ENCODE data around the gene TCN2.
"Not testable (repeated sequence)": the region's sequence is repeated elsewhere in the genome, so short reads cannot be mapped to it uniquely, and the experiment has no call there.

Gene TCN2

DNA sequence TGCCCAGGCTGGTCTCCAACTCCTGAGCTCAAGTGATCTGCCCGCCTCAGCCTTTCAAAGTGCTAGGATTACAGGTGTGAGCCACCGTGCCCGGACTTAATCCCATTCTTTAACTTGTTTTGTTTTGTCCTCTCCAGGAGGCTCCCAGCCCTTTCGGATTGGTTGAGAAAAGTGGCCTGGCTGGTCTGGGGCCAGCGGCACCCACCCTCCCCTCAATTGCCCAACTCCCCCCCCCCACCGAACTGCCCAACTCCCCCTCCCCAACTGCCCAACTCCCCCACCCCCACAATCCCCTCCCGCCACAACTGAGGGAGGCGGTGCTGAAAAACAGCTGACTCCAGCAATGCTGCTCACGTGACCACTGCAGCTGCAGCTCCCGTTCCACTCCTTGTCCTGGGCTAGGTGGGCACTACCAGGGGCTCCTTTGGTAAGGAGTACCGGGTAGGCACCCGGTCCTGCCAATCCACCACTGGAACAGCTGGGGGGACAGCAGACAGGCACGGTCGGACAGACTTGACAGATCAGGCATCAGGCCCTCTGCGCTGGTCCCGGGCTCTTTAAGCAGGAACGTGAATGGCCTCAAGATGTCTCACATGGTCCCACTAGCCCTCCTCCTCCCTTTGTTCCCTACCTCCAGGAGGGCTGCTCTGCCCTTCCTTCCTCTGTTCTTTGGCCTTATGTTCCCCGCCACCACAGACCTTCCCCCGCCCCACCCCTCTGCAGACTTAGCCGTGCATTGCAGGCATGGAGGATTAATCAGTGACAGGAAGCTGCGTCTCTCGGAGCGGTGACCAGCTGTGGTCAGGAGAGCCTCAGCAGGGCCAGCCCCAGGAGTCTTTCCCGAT, at the start of gene TCN2:
Gene TCN2 (plus strand): TSS at position 720 of the 845 bp plus-strand sequence. CDS start 158 bp downstream, outside the sequence.
- DNase-seq (ENCODE audit: low read depth in 2 of 2) = no peak

DNA sequence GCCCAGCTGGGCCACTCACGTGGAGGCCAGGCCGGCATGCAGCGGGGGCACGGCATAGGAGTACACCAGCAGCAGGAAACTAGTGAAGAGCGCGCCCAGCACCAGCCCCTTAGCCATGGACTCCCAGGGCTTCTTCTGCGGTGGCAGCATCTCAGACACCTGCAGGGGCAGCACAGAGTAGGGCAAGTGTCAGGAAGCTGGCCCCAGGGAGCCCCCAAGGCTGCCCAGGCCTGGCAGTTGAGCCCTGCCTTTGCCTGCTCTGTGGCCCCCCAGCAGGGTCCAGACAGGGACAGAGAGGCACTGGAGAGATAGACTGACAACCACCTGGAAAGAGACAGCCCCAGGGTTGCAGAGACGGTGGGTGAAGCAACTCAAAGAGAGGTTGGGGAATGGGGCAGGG, 49.7 kb upstream of the TCN2 start:
- DNase-seq (ENCODE audit: low read depth in 2 of 2) = no peak

DNA sequence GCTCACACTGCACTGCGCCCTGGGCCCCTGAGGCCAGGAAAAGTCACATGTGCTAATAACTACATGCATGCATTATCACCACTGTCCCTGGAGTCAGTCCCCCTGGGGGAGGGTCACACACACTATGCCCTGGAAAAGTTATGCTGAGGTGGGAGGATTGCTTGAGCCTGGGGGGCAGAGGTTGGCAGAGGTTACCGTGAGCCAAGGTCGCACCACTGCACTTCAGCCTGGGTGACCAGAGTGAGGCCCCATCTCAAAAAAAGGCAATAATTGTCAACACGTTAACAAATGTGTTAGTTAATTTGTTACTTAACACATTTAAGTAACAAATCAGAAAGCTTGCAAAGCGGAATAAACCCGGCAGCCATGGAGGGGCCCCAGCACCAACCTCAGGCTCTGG, 47.1 kb upstream of the TCN2 start:
- no peak for DNase-seq (ENCODE audit: low read depth in 2 of 2)

DNA sequence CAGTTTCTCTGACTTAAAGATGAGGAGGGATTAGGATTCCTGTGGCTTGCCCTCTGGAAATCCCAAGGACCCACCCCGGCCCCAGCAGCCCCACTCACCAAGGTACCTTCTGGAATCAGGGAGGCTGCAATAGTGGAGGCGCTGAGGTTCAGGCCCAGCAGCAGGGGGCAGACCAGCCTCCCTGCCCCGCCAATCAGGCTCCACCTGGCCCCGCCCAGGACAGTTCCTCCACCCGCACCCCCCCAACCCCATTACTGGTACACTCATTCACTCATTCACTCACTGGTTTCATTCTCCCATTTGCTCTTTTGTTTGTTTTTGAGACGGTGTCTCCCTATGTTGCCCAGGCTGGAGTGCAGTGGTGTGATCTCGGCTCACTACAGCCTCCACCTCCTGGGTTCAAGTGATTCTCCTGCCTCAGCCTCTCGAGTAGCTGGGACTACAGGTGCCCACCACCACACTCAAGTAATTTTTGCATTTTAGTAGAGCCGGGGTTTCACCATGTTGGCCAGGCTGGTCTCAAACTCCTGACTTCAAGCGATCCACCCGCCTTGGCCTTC, 46.3 kb upstream of the TCN2 start:
- not testable (repeated sequence) for DNase-seq (ENCODE audit: low read depth in 2 of 2)

DNA sequence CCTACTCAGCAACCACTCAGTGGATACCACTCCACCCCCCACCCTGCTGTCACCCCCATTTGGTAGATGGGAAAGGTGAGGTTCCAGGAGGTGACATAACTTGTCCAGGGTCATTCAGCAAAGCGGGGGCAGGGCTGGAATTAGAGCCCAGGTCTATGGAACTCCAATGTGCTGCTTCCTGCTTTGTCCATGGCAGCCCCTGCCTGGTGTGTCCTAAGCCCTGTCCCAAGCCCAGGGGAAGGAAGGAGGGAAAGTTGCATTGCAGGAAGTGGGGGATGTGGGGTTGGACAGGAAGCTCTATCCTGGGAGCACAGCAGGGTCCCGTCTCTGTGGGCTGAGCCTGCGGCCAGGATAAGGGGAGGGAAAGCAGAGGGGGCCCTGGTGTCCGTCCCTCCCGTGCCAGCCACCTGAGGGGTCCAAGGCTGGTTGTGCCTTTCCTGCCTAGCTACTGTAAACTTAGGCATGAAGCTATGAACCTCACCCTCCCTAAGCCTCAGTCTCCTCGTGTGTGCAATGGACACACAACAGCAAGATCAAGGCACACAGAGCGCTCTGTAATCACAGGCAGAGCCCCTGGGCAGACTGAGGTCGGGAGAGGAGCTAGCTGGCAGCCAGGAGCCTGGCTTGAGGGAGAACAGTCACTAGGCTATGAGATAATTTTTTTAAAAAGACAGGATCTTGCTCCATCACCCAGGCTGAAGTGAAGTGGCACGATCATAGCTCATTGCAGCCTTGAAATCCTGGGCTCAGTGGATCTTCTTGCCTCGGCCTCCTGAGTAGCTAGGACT, 45.4 kb upstream of the TCN2 start:
- no peak for DNase-seq (ENCODE audit: low read depth in 2 of 2)

DNA sequence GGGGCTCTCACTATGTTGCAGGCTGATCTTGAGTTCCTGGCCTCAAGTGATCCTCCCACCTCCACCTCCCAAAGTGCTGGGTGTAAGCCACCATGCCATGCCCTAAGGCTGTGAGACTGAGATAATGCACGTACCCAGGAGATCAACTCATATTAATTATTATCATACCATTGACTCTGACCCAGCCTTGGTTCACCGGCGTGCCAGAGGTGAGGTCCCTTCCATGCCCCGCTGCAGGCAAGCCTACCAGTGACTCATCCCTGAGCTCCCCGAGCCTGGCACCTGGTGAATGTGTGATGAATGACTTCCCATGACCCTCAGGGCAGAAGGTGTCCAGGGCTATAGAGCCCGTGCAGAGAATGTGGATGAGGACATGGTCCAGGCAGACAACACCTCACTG, 44.6 kb upstream of the TCN2 start:
- DNase-seq (ENCODE audit: low read depth in 2 of 2) = no peak

DNA sequence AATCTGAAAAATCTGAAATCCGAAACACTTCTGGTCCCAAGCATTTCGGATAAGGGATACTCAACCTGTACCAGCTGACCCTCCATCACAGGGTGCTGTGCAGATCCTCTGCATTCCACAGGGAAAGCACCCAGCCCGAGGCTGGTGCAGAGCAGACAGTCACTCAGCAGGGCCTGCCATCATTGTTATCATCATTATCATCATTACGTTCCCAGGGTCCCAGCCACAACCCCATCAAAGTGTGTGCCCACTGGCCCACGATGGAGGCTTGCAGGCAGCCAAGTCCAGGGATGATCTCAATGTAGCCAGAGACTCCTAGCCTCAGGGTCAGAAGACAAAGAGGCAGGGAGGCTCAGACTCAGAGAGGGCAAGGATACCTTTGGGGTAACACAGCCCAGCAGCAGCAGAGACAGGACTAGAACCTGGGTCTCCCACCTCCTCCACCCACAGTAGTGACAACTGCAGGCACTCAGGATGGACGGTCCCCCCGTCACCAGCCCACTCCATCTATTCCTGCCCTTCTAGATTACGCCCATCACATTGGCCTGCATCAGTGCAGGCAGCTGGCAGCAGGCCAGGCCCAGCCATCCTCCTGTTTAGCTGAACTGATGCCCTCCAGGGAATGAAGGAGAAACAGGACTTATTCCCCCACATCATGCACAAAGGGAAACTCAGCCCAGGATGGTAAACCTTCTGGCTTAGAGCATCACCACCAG, 42.8 kb upstream of the TCN2 start:
- DNase-seq (ENCODE audit: low read depth in 2 of 2) = no peak

DNA sequence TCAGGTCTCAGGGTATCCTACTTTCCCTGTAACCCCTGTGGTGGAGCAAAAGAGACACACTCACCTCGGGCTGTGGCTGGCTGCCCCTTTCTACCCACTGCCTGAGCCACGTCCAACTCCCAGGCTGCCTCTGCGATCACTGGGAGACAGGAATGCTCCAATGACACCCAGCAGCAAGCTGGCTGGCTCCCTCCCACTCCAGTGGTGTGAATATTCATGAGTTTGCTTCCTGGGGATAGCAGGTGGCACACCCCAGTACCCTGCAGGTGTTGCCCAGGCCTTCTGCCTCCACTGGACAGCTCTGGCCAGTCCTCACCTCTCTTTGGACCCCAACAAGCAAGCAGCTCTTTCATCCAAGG, 42.2 kb upstream of the TCN2 start:
- DNase-seq (ENCODE audit: low read depth in 2 of 2) = no peak

DNA sequence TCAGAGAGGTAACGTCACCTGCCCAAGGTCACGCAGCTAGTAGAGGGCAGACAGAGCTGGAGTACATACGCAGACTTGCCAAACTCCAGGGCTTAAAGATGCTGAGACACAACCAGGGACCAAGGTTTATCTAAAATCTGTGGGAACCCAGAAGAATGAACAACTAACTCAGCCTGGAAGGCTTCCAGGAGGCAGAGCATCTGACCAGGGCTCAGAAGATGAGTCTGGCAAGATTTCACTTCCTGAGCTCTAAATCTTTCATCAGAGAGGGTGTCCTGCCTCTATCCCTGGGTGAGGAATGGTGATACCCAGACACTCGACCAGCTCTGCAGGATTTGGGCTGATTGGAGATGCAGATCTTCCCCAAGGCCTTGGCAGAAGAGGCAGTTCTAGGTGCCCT, 41.6 kb upstream of the TCN2 start:
- DNase-seq (ENCODE audit: low read depth in 2 of 2) = no peak

DNA sequence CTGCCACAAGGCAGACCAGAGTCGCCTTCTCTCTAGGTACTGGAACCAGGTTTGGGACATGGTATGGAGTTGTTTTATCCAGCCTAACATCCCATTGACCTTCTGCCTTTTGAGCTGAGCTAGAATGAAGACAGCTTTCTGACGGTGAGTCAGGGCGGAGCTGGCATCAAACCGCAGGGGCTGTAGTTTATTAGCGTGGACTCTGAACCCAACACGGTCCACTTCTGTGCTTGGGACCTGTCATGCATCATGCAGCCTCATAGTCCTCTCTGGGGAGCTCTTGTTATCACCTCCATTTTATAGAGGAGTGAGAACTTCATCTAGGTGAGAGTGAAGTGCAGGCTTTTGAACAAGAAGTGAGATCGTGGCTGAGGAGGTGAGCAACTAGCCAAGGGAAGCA, 40.8 kb upstream of the TCN2 start:
- no peak for DNase-seq (ENCODE audit: low read depth in 2 of 2)

DNA sequence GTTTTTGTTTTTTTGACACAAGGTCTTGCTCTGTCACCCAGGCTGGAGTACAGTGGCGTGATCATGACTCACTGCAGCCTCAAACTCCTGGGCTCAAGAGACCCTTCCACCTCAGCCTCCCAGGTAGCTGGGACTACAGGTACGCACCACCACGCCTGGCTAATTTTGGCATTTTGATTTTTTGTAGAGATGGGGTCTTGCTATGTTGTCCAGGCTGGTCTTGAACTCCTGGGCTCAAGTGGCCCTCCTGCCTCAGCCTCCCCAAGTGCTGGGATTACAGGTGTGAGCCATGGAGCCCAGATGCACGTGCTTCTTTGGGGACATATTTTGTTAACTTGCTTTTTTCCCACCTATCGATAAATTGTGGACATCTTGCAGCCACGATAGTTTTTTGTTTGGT, 39.7 kb upstream of the TCN2 start:
- not testable (repeated sequence) for DNase-seq (ENCODE audit: low read depth in 2 of 2)

DNA sequence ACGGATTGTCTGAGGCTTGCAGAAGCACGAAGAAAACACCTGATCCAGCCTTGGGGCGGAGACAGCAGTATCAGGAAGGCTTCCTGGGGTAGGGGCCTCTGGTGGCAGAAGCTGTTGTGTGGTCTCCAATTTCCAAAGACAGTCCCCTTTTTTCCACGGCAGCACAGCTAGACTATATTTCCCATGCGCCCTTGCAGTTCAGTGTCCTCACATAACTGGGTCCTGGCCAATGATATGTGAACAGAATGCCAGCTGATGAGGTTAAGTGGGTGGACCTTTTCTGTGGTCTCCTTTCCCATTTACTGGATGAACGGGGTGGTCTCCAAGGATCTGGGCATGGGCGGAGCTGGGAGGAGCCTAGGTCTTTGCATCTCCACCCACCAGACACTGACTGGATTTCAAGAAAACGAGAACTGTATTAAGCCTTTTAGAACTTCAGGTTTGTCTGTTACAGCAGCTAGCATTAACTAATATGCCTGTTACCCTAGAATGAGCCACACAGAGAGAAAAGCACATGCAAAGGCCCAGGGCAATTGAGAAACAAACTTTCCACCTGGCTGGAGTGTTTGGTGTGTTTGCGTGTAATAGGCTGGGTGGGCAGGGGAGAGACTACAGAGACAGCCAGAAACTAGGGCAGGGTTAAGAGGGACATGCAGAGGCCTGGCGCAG, 38.7 kb upstream of the TCN2 start:
- no peak for DNase-seq (ENCODE audit: low read depth in 2 of 2)

DNA sequence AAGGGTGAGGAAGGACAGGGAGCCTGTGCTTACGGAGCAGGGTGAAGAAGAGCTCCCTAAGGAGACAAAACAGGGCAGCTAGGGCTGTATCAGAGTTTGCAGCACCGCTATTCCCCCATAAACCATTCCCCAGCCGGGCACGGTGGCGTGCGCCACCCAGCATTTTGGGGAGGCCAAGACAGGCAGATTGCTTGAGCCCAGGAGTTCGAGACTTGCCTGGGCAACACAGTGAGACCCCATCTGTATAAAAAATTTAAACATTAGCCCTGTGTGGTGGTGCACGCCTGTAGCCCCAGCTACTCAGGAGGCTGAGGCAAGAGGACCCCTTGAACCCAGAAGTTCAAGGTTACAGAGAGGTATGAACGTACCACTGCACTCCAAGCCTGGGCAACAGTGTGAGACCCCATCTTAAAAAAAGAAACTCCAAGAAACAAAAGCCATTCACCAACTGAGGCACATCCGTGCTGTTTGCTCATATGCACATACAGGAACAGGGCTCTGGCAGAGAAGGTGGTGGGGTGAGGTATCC, 37.2 kb upstream of the TCN2 start:
- no peak for DNase-seq (ENCODE audit: low read depth in 2 of 2)

DNA sequence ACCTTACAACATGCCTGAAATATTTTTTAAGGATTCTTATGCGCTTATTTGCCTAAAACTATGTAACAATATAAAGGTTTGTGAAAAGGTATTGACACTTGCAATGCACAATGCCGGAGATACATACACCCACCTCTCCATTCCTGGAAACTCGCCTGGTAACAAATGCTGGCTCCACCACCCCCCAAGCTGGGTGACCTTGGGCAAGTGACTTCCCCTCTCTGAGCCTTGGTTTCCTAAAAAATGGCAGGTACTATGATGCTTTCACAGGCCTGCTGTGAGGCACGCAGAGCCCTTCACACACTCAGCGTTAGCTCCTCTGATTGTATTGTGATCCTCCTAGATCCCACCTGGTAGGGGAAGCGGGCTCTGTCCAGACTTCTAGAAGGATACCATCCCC, 34.8 kb upstream of the TCN2 start:
- DNase-seq (ENCODE audit: low read depth in 2 of 2) = no peak

DNA sequence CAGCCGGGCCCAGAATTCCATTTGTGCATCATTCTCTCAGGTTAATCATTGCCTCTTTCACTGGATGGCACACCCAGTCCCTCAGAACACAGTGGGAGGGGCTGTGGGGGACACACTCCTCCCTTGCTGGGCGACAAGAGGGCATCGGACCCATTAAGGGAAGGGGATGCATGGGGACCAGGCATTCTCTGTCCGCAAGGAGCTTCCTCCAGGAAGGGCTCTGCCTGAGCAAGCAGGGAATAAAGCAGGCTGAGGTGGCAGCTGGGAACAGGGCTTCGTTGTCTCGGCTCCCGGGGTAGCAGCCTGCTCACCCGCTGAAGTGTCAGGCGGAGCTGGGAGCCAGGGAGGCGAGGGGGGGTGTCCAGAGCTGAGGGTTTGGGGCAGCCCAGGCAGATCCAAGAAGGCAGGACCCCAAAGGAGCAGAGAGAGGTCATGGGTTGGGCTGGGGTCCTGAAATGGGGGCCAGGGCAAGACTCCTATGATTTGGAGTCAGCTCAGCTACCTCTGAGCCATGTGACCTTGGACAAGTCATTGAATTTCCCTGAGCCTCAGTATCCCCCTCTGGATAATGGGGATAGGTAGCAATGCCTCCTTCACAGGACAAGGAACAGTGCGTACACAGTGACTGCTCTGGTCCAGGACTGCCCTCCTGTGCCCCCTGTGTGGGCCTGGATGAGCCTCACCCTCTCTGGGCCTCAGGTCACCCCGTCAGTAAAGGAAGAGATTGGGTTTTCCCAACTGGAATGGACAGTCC, 34.0 kb upstream of the TCN2 start:
- no peak for DNase-seq (ENCODE audit: low read depth in 2 of 2)

DNA sequence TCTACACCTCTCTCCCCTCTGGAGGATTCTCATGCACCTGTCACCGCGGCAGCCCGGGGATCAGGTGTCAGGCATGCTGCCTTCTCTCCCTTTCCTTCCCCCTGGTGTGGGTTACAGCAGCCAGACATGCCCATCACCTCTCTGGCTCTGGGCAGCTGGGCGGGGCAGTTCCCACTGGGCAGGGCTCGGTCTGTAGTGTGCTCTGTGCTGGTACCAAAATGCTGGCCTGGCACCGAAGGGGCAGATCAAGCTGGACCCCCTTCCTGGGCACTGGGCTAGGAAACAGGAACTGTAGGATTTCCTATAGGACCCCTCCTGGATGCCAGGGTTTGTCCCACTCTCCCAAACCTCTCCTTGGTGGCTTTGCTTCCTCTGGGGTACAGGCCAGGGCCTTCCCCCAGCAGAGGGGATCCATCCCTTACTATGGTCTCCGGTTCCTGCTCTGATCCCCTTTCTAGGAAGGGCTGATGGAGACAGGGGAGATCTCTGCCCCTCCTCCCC, 33.3 kb upstream of the TCN2 start:
- DNase-seq (ENCODE audit: low read depth in 2 of 2) = no peak

DNA sequence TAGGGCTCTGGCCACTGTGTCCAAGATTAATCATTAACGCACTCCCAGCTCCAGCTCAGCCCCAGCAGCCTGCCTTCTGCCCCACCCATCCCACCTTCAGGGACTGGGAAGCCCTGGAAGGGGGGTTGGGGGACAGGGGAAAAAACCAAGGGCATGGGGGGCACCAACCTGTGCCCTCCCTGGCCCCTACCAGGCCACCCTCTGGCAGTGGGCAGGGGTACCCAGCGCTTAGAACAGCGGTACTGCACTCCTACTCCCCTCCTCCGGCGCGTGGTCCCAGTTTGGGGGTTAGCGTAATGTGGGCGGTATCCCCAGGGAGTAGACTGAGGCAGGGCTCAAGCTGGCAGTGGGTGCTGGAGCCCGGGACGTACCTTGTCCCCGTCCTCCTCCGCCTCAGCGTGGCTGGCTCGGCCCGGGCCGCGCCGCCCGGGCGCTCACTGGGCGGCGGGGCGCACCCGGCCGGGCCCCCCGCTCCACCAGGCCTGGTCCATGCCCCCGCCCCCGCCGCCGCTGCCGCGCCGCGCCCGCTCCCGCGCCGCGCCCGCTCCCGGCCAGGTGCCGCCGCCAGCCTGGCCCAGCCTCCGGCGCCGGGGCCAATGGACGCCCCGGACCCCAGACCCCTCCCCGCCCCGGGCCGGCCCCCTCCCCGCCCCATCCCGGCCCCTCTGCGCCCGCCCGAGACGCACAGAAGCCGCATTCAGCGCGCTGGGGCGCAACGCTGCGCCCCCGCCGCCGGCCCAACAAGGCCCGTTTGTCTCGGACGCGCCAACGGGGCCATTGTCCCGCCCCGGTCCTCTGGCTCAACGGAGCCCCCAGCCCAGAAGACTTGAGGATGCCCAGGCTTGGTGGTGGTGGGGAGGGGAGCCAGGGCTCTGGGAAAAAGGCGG, 32.6 kb upstream of the TCN2 start, which contains the start of gene GAL3ST1:
Gene GAL3ST1 (minus strand): TSS at position 571 of the 887 bp plus-strand sequence. CDS start 17,273 bp downstream, outside the sequence.
- no peak for DNase-seq (ENCODE audit: low read depth in 2 of 2)

DNA sequence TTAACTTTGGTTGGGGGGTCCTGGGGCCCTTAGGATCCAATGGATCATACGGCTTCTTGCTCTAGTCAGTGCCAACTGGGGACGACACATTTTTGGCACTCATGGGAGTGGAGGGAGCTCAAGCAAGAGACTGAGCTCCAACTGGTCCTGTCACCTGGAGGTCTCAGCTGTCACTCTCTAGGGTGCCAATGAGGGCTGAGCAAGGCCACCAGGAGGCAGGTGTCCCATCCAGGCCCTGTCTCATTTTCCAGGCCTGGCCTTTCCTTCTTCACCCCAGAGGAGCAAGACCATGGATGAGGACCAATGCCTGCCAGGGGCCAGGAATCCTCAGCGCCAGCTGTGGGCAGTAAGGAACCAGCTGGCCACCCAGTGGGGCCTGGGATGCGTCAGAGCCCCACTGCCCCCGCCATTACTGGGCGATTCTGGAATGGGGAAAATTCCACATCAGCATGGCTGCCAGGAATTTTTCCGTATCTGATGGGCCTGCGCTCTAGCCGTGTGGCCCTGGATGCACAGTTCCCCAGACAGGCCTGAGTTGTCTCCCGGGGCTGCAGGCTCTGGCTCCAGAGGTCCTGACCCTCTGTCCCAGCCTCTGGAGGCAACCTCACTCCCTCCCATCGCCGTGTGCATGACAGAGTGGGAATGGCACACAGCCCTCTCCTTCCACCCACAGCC, 31.8 kb upstream of the TCN2 start:
- DNase-seq (ENCODE audit: low read depth in 2 of 2) = no peak

DNA sequence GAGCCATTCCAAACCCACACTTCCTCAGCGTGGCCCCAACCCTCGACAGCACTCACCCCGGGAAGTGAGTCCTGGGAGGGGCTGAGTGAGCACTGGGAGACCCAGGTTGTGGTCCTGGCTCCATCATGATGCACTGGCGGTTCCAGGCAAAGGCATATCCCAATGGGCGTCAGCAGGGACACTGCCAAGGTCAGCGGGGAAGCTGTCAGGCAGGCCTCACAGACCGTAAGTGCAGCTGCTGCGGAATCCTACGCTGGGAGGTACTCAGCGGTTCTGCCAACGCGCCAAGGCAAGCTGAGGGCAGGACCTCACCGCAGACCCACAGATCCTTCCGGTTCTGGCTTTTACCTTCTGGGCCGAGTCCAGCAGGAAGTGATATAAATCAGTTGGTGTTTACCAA, 31.1 kb upstream of the TCN2 start:
- no peak for DNase-seq (ENCODE audit: low read depth in 2 of 2)

All from stimulated activated CD4-positive, alpha-beta T cell treated with anti-CD3 and anti-CD28 coated beads, Interleukin-1b, Interleukin-23, amount 100 ng/mL, for 1 hour (primary cell).